Measurements from ENCODE around the gene ATRN.
"Not testable (repeated sequence)": the region's sequence is repeated elsewhere in the genome, so short reads cannot be mapped to it uniquely, and the experiment has no call there.

ATRN gene

GRCh38 chr20:3470208-3470626, 601 bp upstream of the ATRN start:
- Histone ChIP-seq H3K27ac (ENCODE audit: low read depth, low read length) (peak overlapping the region; percentile 66), H3K4me3 (ENCODE audit: low read depth, low read length) (peak overlapping the region; percentile 90), H3K36me3 (ENCODE audit: control insufficient read depth, insufficient read depth, low read length) (no peaks in the 10 kb centered on the region), H3K9me3 (ENCODE audit: control insufficient read depth, insufficient read depth, low read length) (no peaks in the 10 kb centered on the region), H3K4me1 (ENCODE audit: control insufficient read depth, insufficient read depth, low read length) (peaks cover 7% of the 10 kb centered on the region), H3K9ac (ENCODE audit: low read depth, low read length) (peak overlapping the region; percentile 44; the same call in 1 of the 2 replicates), H3K27me3 (ENCODE audit: control insufficient read depth, insufficient read depth, low read length) (peaks cover 53% of the 10 kb centered on the region)

GRCh38 chr20:3471397-3472021, 691 bp downstream of the ATRN start:
- Histone ChIP-seq H3K9me3 (ENCODE audit: control insufficient read depth, insufficient read depth, low read length) (no peaks in the 10 kb centered on the region), H3K4me1 (ENCODE audit: control insufficient read depth, insufficient read depth, low read length) (peaks cover 7% of the 10 kb centered on the region), H3K9ac (ENCODE audit: low read depth, low read length) (peak overlapping the region; percentile 44), H3K27me3 (ENCODE audit: control insufficient read depth, insufficient read depth, low read length) (peaks cover 44% of the 10 kb centered on the region), H3K4me3 (ENCODE audit: low read depth, low read length) (peak overlapping the region; percentile 90), H3K27ac (ENCODE audit: low read depth, low read length) (no peak overlapping the region), H3K36me3 (ENCODE audit: control insufficient read depth, insufficient read depth, low read length) (no peaks in the 10 kb centered on the region)

GRCh38 chr20:3472105-3472504, 1.3 kb downstream of the ATRN start:
- Histone ChIP-seq H3K9me3 (ENCODE audit: control insufficient read depth, insufficient read depth, low read length) (no peaks in the 10 kb centered on the region), H3K4me3 (ENCODE audit: low read depth, low read length) (peak overlapping the region; percentile 90), H3K27me3 (ENCODE audit: control insufficient read depth, insufficient read depth, low read length) (peaks cover 38% of the 10 kb centered on the region), H3K27ac (ENCODE audit: low read depth, low read length) (no peak overlapping the region), H3K36me3 (ENCODE audit: control insufficient read depth, insufficient read depth, low read length) (no peaks in the 10 kb centered on the region), H3K9ac (ENCODE audit: low read depth, low read length) (no peak overlapping the region), H3K4me1 (ENCODE audit: control insufficient read depth, insufficient read depth, low read length) (peaks cover 7% of the 10 kb centered on the region)

GRCh38 chr20:3473324-3473723, 2.5 kb downstream of the ATRN start:
- Histone ChIP-seq H3K9ac (ENCODE audit: low read depth, low read length) (no peak overlapping the region), H3K4me3 (ENCODE audit: low read depth, low read length) (no peak overlapping the region), H3K9me3 (ENCODE audit: control insufficient read depth, insufficient read depth, low read length) (no peaks in the 10 kb centered on the region), H3K36me3 (ENCODE audit: control insufficient read depth, insufficient read depth, low read length) (no peaks in the 10 kb centered on the region), H3K27me3 (ENCODE audit: control insufficient read depth, insufficient read depth, low read length) (peaks cover 35% of the 10 kb centered on the region), H3K27ac (ENCODE audit: low read depth, low read length) (no peak overlapping the region), H3K4me1 (ENCODE audit: control insufficient read depth, insufficient read depth, low read length) (peaks cover 7% of the 10 kb centered on the region)

- Histone ChIP-seq H3K4me3 (ENCODE audit: low read depth, low read length) (no peak overlapping the region), H3K9ac (ENCODE audit: low read depth, low read length) (no peak overlapping the region), H3K9me3 (ENCODE audit: control insufficient read depth, insufficient read depth, low read length) (no peaks in the 10 kb centered on the region), H3K27ac (ENCODE audit: low read depth, low read length) (no peak overlapping the region), H3K27me3 (ENCODE audit: control insufficient read depth, insufficient read depth, low read length) (peaks cover 30% of the 10 kb centered on the region), H3K4me1 (ENCODE audit: control insufficient read depth, insufficient read depth, low read length) (peaks cover 7% of the 10 kb centered on the region), H3K36me3 (ENCODE audit: control insufficient read depth, insufficient read depth, low read length) (no peaks in the 10 kb centered on the region)
These were observed 3.1 kb downstream of the ATRN start for GRCh38 chr20:3473944-3474343.

- H3K27ac ChIP-seq (ENCODE audit: low read depth, low read length); H3K9me3 ChIP-seq (ENCODE audit: control insufficient read depth, insufficient read depth, low read length); H3K9ac ChIP-seq (ENCODE audit: low read depth, low read length); H3K36me3 ChIP-seq (ENCODE audit: control insufficient read depth, insufficient read depth, low read length); H3K4me3 ChIP-seq (ENCODE audit: low read depth, low read length); H3K4me1 ChIP-seq (ENCODE audit: control insufficient read depth, insufficient read depth, low read length); H3K27me3 ChIP-seq (ENCODE audit: control insufficient read depth, insufficient read depth, low read length): not testable (repeated sequence)
These were observed 6.4 kb downstream of the ATRN start for GRCh38 chr20:3477003-3477860.

GRCh38 chr20:3477861-3478544, 7.2 kb downstream of the ATRN start:
- Histone ChIP-seq H3K9me3 (ENCODE audit: control insufficient read depth, insufficient read depth, low read length) (no peaks in the 10 kb centered on the region), H3K9ac (ENCODE audit: low read depth, low read length) (no peak overlapping the region), H3K36me3 (ENCODE audit: control insufficient read depth, insufficient read depth, low read length) (no peaks in the 10 kb centered on the region), H3K27me3 (ENCODE audit: control insufficient read depth, insufficient read depth, low read length) (no peaks in the 10 kb centered on the region; the same call in 1 of the 2 replicates), H3K4me3 (ENCODE audit: low read depth, low read length) (no peak overlapping the region), H3K4me1 (ENCODE audit: control insufficient read depth, insufficient read depth, low read length) (no peaks in the 10 kb centered on the region), H3K27ac (ENCODE audit: low read depth, low read length) (no peak overlapping the region)

GRCh38 chr20:3479025-3479424, 8.2 kb downstream of the ATRN start:
- no peaks in the 10 kb centered on the region for H3K9me3 ChIP-seq (ENCODE audit: control insufficient read depth, insufficient read depth, low read length)
- no peak overlapping the region for H3K27ac ChIP-seq (ENCODE audit: low read depth, low read length)
- H3K4me1 ChIP-seq (ENCODE audit: control insufficient read depth, insufficient read depth, low read length): no peaks in the 10 kb centered on the region
- H3K36me3 ChIP-seq (ENCODE audit: control insufficient read depth, insufficient read depth, low read length): no peaks in the 10 kb centered on the region
- no peak overlapping the region for H3K4me3 ChIP-seq (ENCODE audit: low read depth, low read length)
- H3K9ac ChIP-seq (ENCODE audit: low read depth, low read length): no peak overlapping the region
- H3K27me3 ChIP-seq (ENCODE audit: control insufficient read depth, insufficient read depth, low read length): no peaks in the 10 kb centered on the region

GRCh38 chr20:3479759-3480615, 9.2 kb downstream of the ATRN start:
- H3K36me3 ChIP-seq (ENCODE audit: control insufficient read depth, insufficient read depth, low read length): no peaks in the 10 kb centered on the region

GRCh38 chr20:3483309-3483708, 12.5 kb downstream of the ATRN start:
- Histone ChIP-seq H3K9ac (ENCODE audit: low read depth, low read length) (no peak overlapping the region), H3K27ac (ENCODE audit: low read depth, low read length) (no peak overlapping the region), H3K4me1 (ENCODE audit: control insufficient read depth, insufficient read depth, low read length) (no peaks in the 10 kb centered on the region), H3K4me3 (ENCODE audit: low read depth, low read length) (no peak overlapping the region), H3K9me3 (ENCODE audit: control insufficient read depth, insufficient read depth, low read length) (peaks cover 3% of the 10 kb centered on the region), H3K36me3 (ENCODE audit: control insufficient read depth, insufficient read depth, low read length) (no peaks in the 10 kb centered on the region), H3K27me3 (ENCODE audit: control insufficient read depth, insufficient read depth, low read length) (no peaks in the 10 kb centered on the region)

More at GRCh38 chr20:3479759-3480615, 9.2 kb downstream of the ATRN start:
- Histone ChIP-seq H3K9ac (ENCODE audit: low read depth, low read length) (no peak overlapping the region), H3K27ac (ENCODE audit: low read depth, low read length) (no peak overlapping the region), H3K4me1 (ENCODE audit: control insufficient read depth, insufficient read depth, low read length) (no peaks in the 10 kb centered on the region), H3K27me3 (ENCODE audit: control insufficient read depth, insufficient read depth, low read length) (no peaks in the 10 kb centered on the region), H3K4me3 (ENCODE audit: low read depth, low read length) (no peak overlapping the region), H3K9me3 (ENCODE audit: control insufficient read depth, insufficient read depth, low read length) (no peaks in the 10 kb centered on the region)
